Liver (tissue), 9 donors: Measurements from ENCODE around the gene EML3. TPM values are rescaled to one million over a fixed set of nuclear protein-coding genes. Genes with fewer than 3 reads are reported as not detected.
A peak's percentile ranks its signal among the peaks of the same experiment; 100 is the strongest.

Source experiments
- DNase-seq: peaks from one replicate; pipeline ENCODE4 v3.0.0-alpha.2; 2017; ENCODE audit warnings: low spot score
- H3K27ac ChIP-seq, 2 donors: one replicate each; pipeline ENCODE4 v1.7.0; 2013; ENCODE audit warnings: inconsistent platforms in 2 of 2, low read length in 2 of 2, control low read depth in 1 of 2, low read depth in 1 of 2, mild to moderate bottlenecking in 1 of 2
- H3K27me3 ChIP-seq, 4 donors: one replicate each; pipeline versions ENCODE4 v1.6.1 to v1.7.0; 2013; ENCODE audit warnings: low read length in 3 of 4, inconsistent platforms in 1 of 4, mild to moderate bottlenecking in 1 of 4, moderate library complexity in 1 of 4; ENCODE audit not compliant: control insufficient read depth in 4 of 4, insufficient read depth in 4 of 4
- H3K36me3 ChIP-seq, 4 donors: one replicate each; pipeline versions ENCODE4 v1.6.1 to v1.7.0; 2013; ENCODE audit warnings: low read length in 3 of 4, mild to moderate bottlenecking in 3 of 4, low read depth in 1 of 4, moderate library complexity in 1 of 4; ENCODE audit not compliant: control insufficient read depth in 4 of 4, insufficient read depth in 3 of 4
- H3K4me1 ChIP-seq, 4 donors: one replicate each; pipeline versions ENCODE4 v1.6.1 to v1.7.0; 2013; ENCODE audit warnings: low read length in 3 of 4, mild to moderate bottlenecking in 3 of 4, moderate library complexity in 1 of 4; ENCODE audit not compliant: control insufficient read depth in 4 of 4, insufficient read depth in 4 of 4
- H3K4me3 ChIP-seq, 3 donors: one replicate each; pipeline versions ENCODE4 v1.6.1 to v1.7.0; 2013; ENCODE audit warnings: low read length in 3 of 3, control low read depth in 1 of 3, low read depth in 1 of 3, mild to moderate bottlenecking in 1 of 3
- H3K9ac ChIP-seq, 2 donors: one replicate each; pipeline ENCODE4 v1.7.0; 2013; ENCODE audit warnings: low read length in 2 of 2, mild to moderate bottlenecking in 2 of 2, moderate library complexity in 2 of 2, control low read depth in 1 of 2, low read depth in 1 of 2
- H3K9me3 ChIP-seq, 4 donors: one replicate each; pipeline versions ENCODE4 v1.6.1 to v1.7.0; 2013; ENCODE audit warnings: low read length in 3 of 4; ENCODE audit not compliant: control insufficient read depth in 4 of 4
- EGR1 ChIP-seq, 2 donors: IDR thresholded peaks; 2 replicates each; pipeline ENCODE4 v1.6.1; 2016 to 2018; ENCODE audit warnings: antibody characterized with exemption in 2 of 2, low read depth in 2 of 2
- FOXA2 ChIP-seq: IDR thresholded peaks from 2 replicates; pipeline ENCODE4 v1.6.1; 2016; ENCODE audit warnings: antibody characterized with exemption
- HNF4A ChIP-seq, 2 donors: conservative IDR thresholded peaks; 2 replicates each; pipeline ENCODE4 v1.6.1; 2016; ENCODE audit warnings: antibody characterized with exemption in 2 of 2, mild to moderate bottlenecking in 2 of 2
- HNF4G ChIP-seq: IDR thresholded peaks from 2 replicates; pipeline ENCODE4 v1.6.1; 2016; ENCODE audit warnings: antibody characterized with exemption
- JUND ChIP-seq, 2 donors: IDR thresholded peaks; 2 replicates each; pipeline ENCODE4 v1.6.1; 2016; ENCODE audit warnings: antibody characterized with exemption in 2 of 2
- NR2F2 ChIP-seq: IDR thresholded peaks from 2 replicates; pipeline ENCODE4 v1.6.1; 2016; ENCODE audit warnings: antibody characterized with exemption
- RXRA ChIP-seq, 2 donors: IDR thresholded peaks; 2 replicates each; pipeline ENCODE4 v1.6.1; 2017 to 2018; ENCODE audit warnings: antibody characterized with exemption in 2 of 2, mild to moderate bottlenecking in 1 of 2
- TAF1 ChIP-seq: conservative IDR thresholded peaks from 2 replicates; pipeline ENCODE4 v1.6.1; 2016; ENCODE audit warnings: antibody characterized with exemption, mild to moderate bottlenecking
- YY1 ChIP-seq: IDR thresholded peaks from 2 replicates; pipeline ENCODE4 v1.6.1; 2016; ENCODE audit warnings: antibody characterized with exemption, mild to moderate bottlenecking
- WGBS: extraction: QIAGEN DNeasy Blood & Tissue Kit; methylation state at CpG from one replicate; pipeline ENCODE4 v1.1.7; 2013; 5-methylcytosine and 5-hydroxymethylcytosine counted together
- polyA plus RNA-seq, 2 donors: library from polyadenylated mRNA; stranded (reverse) in 1 of 2; unstranded in 1 of 2; fragments of 200-250 nt in 1 of 2; fragments of >200 nt in 1 of 2; fragmentation: Nextera tagmentation in 1 of 2; extraction: Ambion mirVana in 1 of 2; gene quantifications; one replicate each; pipeline versions ENCODE4 v1.2.1 to v1.2.3, GENCODE V29; 2013 to 2015
- total RNA-seq, 2 donors: library from RNA; depleted of rRNA; stranded (reverse); fragments of >200 nt; gene quantifications; one replicate each; pipeline ENCODE4 v1.2.3, GENCODE V29; 2014
- TF ChIP-seq, protein P1 (sequence below): fragments of 150-350 bp; IDR thresholded peaks from 2 replicates; pipeline ENCODE4 v1.5.1; 2017; ENCODE audit warnings: improper control_type of control experiment, low read depth, low read length; ENCODE audit not compliant: missing input control
- TF ChIP-seq, protein P2 (sequence below): IDR thresholded peaks from 2 replicates; pipeline ENCODE4 v1.6.1; 2016; ENCODE audit warnings: antibody characterized with exemption, mild to moderate bottlenecking
- TF ChIP-seq, protein P3 (sequence below): IDR thresholded peaks from 2 replicates; pipeline ENCODE4 v1.6.1; 2016; ENCODE audit warnings: antibody characterized with exemption
- donor health status: healthy.
- donor health status: healthy.
- donor health status: healthy.
- donor health status: healthy.
- donor health status: healthy.

Gene EML3
- total and polyA plus RNA-seq, 4 donors = 6.0 to 19.3 (median 13.6) TPM

DNA sequence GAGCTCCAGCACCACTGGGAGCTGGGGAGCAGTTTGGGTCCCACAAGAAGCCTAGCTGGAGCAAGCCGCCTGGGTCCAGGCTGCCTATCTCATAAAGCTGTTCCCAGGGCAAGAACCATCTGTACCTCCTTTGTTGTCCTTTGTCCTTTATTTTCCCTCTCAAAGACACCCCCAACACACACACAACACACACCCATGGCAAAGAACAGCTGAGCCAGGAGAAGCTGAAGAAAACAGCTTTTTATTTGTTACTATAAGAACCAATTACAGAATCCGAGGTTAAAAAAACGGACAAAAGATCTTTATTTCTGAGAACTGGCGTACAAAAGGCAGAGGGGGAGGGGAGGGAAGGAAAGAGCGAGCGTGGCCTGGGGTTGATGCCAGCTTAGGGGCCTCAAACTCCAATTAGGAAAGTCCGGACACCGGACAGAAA, 19.6 kb downstream of the EML3 start:
- Histone ChIP-seq H3K9me3 (no peaks in the 10 kb centered on the region), H3K36me3 (peaks cover 18 to 39% (median 34%) of the 10 kb centered on the region in 4 donors), H3K4me1 (peaks cover 3 to 36% (median 24%) of the 10 kb centered on the region in 4 donors), H3K4me3 (no peak overlapping the region), H3K9ac (no peak overlapping the region), H3K27ac (peak overlapping the region; percentile 92 to 98), H3K27me3 (no peaks in the 10 kb centered on the region)
- DNase-seq = peak; percentile 31
- TF ChIP-seq TAF1 = no peak
- TF ChIP-seq, protein P1, sequence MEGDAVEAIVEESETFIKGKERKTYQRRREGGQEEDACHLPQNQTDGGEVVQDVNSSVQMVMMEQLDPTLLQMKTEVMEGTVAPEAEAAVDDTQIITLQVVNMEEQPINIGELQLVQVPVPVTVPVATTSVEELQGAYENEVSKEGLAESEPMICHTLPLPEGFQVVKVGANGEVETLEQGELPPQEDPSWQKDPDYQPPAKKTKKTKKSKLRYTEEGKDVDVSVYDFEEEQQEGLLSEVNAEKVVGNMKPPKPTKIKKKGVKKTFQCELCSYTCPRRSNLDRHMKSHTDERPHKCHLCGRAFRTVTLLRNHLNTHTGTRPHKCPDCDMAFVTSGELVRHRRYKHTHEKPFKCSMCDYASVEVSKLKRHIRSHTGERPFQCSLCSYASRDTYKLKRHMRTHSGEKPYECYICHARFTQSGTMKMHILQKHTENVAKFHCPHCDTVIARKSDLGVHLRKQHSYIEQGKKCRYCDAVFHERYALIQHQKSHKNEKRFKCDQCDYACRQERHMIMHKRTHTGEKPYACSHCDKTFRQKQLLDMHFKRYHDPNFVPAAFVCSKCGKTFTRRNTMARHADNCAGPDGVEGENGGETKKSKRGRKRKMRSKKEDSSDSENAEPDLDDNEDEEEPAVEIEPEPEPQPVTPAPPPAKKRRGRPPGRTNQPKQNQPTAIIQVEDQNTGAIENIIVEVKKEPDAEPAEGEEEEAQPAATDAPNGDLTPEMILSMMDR = no peak
- WGBS = 82% methylated on average over 8 of the region's 8 CpGs

DNA sequence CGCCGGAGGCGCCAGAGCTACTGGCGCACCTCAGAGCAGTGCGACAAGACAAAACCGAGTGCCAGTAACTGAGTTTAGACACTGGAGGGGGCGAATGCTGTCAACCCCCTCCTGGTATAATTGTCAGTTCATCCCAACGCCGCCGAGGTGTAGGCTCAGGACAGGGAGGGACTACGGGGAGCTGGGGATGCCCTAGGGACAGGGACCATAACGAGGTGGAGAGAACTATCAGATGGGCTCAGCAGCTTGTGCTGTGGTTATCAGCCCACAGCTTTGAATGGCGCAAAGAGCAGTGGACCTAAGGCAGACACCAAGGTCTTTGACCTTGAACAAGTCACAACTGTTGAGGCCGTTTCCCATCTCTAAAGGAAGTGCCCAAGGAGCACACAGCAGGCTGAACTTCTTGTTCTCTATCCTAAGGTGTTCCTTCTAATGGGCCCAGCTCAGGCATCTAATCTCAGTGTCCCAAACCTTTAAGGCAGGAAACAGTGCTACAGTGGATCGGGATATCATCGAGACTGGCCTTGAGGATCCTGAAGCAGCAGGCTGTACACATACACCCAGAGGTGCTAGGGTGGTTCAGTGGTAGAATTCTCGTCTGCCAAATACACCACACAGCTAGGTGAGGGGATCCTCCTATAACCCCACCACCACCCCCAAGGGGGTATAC, 20.3 kb downstream of the EML3 start:
- 16% methylated on average over 17 of the region's 17 CpGs for WGBS
- Histone ChIP-seq H3K9me3 (no peaks in the 10 kb centered on the region), H3K4me1 (peaks cover 6 to 43% (median 30%) of the 10 kb centered on the region in 4 donors), H3K27ac (peak overlapping the region; percentile 92 to 98), H3K27me3 (no peaks in the 10 kb centered on the region), H3K4me3 (peak overlapping the region; percentile 48 to 68 (median 51)), H3K36me3 (peaks cover 18 to 31% (median 30%) of the 10 kb centered on the region in 4 donors), H3K9ac (peak overlapping the region; percentile 34 to 72)
- TF ChIP-seq, protein P2, sequence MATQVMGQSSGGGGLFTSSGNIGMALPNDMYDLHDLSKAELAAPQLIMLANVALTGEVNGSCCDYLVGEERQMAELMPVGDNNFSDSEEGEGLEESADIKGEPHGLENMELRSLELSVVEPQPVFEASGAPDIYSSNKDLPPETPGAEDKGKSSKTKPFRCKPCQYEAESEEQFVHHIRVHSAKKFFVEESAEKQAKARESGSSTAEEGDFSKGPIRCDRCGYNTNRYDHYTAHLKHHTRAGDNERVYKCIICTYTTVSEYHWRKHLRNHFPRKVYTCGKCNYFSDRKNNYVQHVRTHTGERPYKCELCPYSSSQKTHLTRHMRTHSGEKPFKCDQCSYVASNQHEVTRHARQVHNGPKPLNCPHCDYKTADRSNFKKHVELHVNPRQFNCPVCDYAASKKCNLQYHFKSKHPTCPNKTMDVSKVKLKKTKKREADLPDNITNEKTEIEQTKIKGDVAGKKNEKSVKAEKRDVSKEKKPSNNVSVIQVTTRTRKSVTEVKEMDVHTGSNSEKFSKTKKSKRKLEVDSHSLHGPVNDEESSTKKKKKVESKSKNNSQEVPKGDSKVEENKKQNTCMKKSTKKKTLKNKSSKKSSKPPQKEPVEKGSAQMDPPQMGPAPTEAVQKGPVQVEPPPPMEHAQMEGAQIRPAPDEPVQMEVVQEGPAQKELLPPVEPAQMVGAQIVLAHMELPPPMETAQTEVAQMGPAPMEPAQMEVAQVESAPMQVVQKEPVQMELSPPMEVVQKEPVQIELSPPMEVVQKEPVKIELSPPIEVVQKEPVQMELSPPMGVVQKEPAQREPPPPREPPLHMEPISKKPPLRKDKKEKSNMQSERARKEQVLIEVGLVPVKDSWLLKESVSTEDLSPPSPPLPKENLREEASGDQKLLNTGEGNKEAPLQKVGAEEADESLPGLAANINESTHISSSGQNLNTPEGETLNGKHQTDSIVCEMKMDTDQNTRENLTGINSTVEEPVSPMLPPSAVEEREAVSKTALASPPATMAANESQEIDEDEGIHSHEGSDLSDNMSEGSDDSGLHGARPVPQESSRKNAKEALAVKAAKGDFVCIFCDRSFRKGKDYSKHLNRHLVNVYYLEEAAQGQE = no peak
- TF ChIP-seq FOXA2 = no peak
- peak in 1 of 2 donors; percentile 33 for TF ChIP-seq RXRA (IDR thresholded peaks at IDR 0.05)
- peak; percentile 57 for DNase-seq

DNA sequence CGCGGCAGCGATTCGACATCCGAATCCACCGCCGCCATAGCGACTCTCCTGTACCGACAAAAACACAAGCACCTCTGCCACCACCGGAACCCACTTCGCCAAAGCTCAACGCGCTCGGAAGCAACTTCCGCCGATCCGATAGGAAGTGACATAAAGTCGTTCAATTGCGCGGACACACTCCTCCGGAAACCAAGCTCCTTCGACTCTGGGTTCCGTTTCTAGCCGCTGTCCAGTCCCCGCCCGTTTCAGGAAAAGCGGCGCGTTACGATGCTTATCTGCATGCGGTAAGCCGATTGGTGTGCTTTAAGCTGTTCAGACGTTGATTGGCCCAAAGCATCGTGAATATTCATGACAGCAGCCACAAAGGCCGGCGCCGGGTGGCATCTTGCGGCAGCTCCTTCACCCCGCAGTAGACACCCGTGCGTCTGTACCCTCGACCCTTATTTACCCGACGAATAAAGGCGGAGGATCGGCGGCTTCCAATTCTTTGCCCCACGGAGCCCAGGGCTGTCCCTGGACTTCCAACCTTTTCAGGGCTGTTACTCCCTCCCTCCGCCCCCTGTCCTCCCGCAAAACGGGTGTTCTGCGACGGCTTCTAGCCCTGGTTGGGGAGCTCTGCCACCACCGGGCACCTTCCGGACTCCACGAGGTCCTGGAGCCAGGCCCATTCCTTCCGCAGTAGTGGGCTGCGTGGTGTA, 21.0 kb downstream of the EML3 start, which contains the start of gene TUT1:
Gene TUT1, minus strand, starts transcription at position 76 of the 698 bp plus-strand sequence. Its CDS starts 38 bp downstream, at position 38.
- no peaks in the 10 kb centered on the region for H3K27me3 ChIP-seq
- TF ChIP-seq, protein P1 = no peak
- TF ChIP-seq RXRA (IDR thresholded peaks at IDR 0.05) (peak; percentile 70 to 75), HNF4A (conservative IDR thresholded peaks at IDR 0.05) (peak; percentile 44 to 48), NR2F2 (peak; percentile 69), EGR1 (IDR thresholded peaks at IDR 0.05; ENCODE audit: low read depth in 2 of 2) (peak; percentile 73 to 77), JUND (IDR thresholded peaks at IDR 0.05) (peak; percentile 54 to 69), FOXA2 (peak; percentile 72), TAF1 (peak; percentile 78), YY1 (peak; percentile 96), HNF4G (no peak)
- TF ChIP-seq, protein P2 = peak; percentile 98
- TF ChIP-seq, protein P3, sequence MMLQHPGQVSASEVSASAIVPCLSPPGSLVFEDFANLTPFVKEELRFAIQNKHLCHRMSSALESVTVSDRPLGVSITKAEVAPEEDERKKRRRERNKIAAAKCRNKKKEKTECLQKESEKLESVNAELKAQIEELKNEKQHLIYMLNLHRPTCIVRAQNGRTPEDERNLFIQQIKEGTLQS = no peak

More for the DNA sequence above, 21.0 kb downstream of the EML3 start, which contains the start of gene TUT1:
- H3K27ac ChIP-seq = peak within 1 kb of the TSS; percentile 97 to 98
- H3K36me3 ChIP-seq = peaks cover 16 to 29% (median 28%) of the 10 kb centered on the region in 4 donors
- peak within 1 kb of the TSS; percentile 82 to 97 (median 90) for H3K4me3 ChIP-seq
- peaks cover 7 to 45% (median 32%) of the 10 kb centered on the region in 4 donors for H3K4me1 ChIP-seq
- no peaks in the 10 kb centered on the region for H3K9me3 ChIP-seq
- H3K9ac ChIP-seq = peak within 1 kb of the TSS; percentile 95 to 99
- under 1% methylated on average over 58 of the region's 58 CpGs for WGBS
- DNase-seq = peak; percentile 97
